Forelimb muscle (tissue), 1 donor: ENCODE measurements around the gene SBNO2. TPM values are rescaled to one million over a fixed set of nuclear protein-coding genes. Genes with fewer than 3 reads are reported as not detected.
"Not testable (repeated sequence)": the region's sequence is repeated elsewhere in the genome, so short reads cannot be mapped to it uniquely, and the experiment has no call there.

ENCODE experiments used
- DNase-seq: peaks from one replicate; pipeline ENCODE4 v3.0.0-alpha.2; 2013; ENCODE audit warnings: low read depth
- polyA plus RNA-seq: library from polyadenylated mRNA; unstranded; fragments of 120-200 nt; gene quantifications from one replicate; pipeline ENCODE4 v1.2.1, GENCODE V29; 2013; ENCODE audit not compliant: insufficient read length

Gene SBNO2
- polyA plus RNA-seq, 1 donor: 11.6 TPM

DNA sequence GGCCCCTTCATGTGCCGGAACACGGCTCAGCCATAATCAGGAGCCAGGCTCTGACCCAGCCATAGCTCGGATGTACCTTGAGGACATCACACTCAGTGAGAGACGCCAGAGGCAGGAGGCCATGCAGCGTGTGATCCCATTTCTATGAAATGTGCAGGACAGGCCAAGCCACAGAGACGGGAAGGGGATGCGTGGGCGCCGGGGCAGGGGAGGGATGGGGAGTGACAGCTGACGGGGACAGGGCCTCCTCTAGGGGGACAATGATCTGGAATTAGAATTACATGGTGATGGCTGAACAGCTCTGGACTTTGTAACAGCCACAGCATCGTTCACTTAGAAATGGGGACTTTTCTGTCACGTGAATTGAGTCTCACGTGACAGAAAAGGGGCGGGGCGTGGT is 34.9 kb downstream of the SBNO2 start:
- no peak for DNase-seq

DNA sequence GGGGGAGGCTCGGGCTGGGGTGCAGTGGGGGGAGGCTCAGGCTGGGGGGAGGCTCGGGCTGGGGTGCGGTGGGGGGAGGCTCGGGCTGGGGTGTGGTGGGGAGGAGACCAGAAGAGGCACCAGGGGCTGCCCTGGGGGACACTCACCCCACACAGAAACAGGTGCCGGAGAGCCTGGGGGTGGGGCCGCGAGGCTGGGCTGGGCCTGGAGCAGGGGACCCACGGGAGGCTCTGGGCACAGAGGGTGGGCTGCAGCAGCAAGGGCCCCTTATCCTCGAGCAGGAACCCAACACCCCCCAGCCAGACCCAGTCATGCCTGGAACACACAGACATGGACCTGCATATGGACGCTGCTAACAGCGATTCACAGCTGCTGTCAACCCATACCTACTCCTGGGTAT is 35.9 kb downstream of the SBNO2 start:
- DNase-seq: no peak

DNA sequence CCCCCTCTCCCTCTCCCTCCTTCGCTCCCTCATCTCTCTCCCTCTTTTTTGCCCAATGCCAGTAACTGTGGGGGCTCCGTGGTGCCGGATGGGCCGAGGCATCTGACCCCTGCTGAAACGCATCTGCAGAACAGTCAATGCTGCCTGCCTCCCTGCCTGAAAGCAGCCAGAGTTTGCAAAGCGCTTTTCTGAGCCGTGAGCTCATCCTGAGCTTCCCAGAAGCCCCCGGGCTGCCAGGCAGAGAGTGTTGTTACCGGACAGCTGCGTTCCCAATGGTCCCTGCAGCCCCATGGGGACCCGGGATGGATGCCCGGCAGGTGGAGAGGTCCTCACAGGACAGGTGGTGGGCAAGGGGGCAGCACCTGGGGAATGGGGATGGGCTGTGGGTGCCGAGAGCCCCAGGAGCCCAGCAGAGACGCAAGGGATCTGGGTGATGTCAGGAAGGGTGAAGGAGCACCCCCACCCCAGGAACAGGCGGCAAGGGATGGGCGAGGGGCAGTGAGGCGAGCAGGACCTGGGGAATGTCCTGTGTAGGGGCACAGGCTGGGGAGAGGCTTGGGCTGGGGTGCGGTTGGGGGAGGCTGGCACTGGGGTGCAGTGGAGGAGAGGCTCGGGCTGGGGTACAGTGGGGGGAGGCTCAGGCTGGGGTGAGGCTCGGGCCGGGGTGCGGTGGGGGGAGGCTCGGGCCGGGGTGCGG is 37.3 kb downstream of the SBNO2 start:
- no peak for DNase-seq

DNA sequence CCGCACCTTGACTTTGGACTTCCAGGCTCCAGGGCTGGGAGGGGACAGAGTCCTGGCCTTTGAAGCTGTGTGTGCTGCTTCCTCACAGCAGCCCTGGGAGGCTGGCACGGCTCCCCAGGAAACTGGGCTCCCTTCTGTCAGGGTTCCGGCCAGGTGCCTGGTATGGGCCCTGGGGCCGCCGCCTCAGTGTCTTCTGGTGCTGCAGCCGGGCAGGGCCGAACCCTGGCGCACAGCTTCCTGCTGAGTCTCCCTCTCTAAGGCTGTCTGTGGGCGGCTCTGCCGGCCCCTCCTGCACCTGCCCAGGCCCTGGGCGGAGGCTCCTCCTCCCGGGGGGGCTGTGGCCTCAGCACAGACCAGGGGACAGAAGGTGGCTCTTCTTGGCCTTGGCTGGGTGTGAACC is 37.9 kb downstream of the SBNO2 start:
- DNase-seq: no peak

DNA sequence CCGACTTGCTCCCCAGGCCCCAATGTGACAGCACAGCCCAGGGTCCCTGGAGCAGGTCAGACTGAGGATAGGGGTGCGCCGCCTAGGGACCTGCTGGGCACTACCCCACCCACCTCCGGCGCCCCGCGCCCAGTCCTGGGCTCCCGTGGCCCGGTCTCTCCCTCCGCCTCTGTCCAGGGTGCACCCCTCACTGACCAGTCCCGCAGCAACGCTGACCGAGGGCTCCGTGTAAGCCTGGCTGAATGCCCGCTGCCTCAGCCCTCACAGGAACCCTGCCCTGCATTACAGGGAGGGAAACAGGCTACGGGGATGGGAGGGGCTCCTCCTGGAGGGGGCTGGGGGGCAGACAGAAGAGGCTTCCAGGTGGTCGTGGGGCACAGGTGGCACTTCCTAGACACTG is 38.6 kb downstream of the SBNO2 start:
- no peak for DNase-seq

DNA sequence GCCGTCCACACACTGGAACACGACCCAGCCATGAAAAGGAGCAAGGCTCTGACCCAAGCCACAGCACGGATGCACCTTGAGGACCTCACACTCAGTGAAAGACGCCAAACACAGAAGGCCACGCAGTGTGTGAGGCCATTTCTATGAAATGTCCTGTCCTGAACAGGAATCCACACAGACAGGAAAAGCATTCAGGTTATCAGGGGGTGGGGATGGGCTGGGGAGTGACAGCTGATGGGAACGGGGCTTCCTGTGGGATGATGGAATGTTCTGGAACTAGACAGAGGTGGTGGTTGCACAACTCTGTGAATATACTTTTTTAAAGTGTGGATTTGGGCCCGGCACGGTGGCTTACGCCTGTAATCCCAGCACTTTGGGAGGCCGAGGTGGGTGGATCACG is 39.6 kb downstream of the SBNO2 start:
- DNase-seq: no peak

DNA sequence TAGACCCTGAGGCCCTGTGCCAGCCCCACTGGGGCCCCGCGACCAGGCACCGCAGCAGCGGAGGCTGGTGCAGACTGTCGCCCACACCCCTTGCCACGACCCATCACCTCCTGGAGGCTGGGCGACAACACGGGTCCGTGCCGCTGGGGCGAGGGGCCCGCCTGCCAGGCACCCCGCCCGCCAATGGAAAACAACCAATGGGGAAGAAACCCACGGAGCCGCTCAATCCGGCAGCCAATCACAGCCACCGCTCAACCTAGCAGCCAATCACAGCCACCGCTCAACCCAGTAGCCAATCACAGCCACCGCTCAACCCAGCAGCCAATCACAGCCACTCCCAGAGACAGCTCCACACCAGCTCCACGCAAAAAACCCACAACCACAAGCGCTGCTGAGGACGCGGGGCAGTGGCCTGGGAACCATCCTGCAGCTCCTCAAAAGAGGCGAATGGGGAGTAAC is 40.6 kb downstream of the SBNO2 start:
- no peak for DNase-seq

DNA sequence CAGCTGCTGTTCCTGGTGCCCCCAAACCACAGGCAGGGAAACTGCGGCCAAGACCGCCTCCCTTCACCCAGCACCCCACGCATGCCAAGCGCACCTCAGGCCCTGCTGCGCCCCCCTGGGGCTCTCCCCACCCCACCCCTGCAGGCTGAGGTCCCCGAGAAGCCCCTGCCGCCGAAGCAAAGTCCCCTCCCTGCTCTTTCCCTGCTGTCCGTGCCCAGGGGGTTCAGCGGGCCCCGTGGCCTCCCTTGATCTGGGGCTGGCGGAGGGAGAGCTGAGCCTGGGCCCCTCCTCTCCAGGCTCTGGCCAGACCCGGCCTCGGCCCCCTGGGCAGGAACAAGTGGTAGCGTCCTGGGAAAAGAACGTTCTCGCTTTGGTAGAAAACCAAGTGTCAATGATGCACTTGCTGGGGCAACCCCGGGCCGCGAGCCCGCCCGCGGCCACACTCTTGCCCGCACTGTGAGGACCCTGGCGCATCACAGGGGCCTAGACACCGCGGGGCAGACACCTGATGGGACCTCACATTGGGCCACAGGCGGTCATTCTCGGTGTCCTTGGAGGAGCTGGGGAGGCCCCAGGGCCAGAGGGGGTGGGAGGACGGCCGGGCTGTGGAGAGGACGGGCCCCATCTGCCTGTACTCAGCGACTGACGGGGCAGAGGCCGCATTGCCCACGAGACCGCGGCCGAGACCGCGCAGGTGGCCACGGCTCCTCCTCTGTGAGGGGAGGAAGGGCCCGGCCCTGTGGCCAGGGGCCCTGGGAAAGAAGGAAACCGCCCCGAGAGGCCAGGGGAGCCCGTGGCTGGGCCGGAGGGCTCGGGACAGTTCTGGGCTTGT is 41.3 kb downstream of the SBNO2 start:
- no peak for DNase-seq

DNA sequence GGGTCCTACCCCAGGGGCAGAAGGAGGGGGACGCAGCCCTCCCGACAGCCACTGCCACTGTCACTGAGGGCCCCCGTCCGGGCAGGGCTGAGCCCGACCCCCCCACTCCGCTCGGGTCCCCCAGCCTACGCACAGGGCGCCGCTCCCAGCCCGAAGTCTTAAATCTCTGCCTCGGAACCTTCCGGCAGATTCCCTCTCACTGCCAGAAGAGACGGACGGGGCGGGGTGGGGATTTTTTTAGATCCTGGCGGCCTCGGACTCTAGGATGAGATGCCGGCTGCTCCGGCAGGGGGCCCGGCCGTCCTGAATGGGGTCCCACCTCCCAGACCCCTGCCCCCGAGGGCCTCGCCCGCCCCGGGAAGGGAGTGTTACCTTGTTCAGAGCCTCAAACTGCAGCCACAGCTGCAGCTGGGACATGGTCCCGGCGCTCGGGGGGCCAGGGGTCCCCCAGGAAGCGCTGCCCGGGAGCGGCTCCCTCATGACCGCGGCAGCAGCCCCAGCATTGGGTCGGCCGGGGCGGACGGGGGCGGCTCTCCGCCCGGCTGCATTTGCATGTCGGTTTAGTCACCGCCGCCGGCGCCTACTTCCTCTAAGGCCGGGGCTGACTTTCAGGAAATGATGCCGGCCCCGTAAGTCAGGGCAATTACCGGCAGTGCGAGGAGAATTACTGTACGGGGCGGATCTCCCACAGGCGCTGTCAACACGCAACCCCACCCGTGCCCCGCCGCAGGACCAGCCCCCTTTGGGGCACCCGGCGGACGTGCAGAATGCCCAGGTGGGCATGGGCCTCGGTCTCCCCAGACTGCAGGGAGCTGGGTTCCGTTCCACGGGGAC is 42.1 kb downstream of the SBNO2 start:
- no peak for DNase-seq

DNA sequence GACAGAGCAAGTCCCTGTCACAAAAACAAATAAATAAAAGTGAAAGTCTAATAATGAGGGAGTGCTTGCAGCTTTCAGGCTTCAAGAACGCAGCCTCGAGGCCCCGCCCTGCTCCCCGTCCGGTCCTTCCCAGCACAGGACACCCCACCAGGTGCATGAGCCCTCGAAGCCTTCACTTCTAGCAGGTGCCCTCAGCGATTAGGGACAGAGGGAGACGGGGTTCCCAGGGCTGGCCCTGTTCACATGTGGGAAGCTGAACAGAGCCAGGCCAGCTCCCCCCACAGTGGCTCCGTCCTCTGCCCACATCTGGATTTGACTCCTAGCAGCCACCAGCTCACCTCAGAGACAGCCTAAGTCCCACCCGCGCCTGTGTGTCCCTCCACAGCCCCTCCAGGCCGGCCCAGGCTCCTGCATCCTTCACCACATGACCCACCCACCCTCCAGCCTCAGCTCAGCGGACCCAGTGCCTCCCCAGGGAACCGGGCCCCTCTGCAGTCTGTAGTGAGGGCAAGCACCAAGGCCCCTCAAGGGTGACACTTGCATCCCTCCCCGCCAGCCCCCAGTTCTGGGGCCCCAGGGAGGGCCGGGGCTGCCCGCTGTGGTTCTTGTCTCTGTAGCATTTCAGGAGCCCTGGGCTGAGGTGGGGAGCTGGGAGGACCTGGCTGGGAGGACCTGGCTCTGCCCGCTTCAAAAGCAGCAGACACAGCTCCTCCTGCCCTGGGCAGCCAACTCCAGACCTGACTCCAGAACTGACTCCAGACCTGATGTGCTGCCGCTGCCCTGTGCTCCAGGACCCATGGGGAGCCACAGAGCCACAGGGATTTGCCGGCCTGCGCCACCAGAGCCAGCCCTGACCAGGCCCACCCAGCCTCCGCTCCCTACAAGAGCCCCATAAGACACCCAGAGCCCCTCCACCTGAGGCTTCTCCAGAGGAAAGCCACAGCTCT is 43.0 kb downstream of the SBNO2 start:
- no peak for DNase-seq

DNA sequence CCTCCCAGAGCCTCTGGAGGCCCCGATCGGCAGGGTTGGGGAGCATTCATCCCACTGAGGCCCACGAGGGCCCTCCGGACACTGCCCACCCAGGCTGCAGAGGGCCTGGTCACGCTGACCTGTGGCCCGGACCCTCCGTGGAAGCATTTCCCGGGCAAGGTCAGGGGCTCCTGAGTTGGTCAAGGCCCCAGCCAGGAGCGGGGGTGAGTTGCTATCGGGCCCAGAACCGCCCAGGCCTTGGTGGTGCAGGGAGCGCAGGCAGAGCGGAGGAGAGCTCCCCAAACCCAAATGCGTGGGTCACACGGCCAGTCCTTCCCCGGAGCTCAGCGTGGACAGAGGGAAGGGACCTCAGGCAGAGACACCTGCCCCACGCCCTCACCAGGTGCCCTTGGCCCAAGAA is 44.5 kb downstream of the SBNO2 start:
- DNase-seq: no peak

DNA sequence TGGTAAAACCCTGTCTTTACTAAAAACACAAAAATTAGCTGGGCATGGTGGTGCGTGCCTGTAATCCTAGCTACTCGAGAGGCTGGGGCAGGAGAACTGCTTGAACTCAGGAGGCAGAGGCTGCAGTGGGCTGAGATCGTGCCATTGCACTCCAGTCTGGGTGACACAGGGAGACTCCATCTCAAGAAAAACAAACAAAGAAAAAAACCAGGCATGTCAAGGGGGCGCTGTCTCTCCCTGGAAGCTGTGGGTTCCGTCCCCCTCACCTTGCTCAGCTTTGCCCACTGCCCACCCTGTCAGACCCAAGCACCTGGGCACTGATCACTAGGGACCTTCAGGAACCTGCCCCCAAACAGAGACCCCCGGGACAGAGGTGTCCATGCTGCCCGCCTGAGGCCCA is 45.0 kb downstream of the SBNO2 start:
- not testable (repeated sequence) for DNase-seq

DNA sequence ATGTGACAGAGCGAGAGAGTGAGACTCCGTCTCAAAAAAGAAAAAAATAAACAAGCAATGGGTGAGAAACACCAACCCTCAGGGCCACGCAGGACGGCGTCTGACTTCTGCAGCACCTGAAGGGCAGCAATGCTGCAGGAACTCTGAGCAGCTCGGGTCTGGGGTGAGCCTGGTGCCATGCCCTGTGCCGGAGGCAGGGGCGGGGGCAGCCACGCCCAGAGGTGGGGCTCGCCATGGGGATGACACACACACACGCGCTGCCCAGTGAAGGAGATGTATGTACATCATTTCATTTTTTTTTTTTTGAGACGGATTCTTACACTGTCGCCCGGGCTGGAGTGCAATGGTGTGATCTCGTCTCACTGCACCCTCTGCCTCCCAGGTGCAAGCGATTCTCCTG is 46.0 kb downstream of the SBNO2 start:
- no peak for DNase-seq

DNA sequence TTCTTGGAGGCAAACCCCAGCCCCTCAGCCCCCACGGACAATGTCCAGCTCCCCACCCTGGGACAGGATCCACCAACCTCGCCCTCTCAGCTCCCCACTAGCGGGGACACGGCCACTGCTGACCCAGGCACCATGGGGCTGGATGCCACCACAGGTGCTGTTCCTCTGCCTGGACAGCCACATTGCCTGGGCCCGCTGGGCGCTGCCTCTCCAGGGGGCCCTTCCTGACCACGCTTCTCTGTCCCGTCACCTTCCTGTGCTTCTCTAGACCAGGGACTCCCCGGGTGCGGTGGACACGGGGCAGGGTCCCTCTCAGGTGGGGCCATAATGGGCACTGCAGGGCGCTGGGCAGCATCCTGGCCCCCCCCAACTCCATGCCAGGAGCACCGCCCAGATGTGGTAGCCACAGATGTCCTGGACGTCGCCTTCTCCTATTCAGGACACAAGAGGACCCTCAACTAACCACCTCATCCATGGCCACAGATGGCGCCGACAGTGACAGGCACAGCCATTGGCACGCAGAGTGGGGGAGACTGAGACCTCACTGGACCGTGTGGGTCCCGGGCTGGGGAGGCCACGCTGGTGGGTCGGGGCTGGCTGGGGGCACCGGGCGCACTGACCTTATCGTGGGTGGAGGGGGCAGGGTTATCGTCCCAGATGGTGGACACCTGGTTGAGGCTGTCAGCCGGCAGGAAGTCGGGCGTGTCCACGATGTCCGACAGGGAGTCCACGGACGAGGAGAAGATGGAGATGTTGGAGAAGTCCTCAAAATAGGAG is 46.9 kb downstream of the SBNO2 start:
- no peak for DNase-seq

DNA sequence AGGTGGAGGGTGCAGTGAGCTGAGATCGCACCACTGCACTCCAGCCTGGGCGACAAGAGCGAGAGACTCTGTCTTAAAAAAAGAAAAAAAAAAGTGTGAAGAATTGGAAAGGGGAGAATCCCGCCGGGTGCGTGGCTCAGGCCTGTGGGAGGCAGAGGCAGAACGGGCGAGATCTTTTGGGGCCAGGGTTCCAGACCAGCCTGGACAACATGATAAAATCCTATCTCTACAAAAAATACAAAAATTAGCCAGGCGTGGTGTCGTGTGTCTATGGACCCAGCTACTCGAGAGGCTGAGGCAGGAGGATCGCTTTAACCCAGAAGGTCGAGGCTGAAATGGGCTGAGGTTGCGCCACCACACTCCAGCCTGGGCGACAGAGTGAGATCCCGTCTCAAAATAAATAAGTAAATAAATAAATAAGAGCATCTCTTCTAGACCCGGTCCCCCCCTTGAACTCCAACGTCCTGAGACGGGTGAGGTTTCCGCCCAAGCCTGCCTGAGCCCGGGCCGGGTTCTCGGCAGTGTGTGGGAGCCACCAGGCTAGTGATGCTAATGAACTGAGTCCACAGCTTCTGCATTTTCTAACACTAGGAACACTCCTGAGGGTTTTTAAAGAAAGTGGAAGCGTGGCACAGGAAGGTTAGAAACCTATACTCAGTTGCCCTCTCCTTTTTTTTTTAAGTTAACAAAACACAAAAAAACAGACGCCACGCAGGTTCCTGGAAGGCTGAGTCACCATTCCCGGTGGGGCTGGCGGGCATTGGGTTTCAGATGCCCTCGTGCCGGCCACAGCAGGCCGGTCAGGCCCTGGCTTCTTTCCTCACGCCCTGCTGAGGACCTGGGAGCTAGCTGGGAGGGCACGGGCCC is 48.2 kb downstream of the SBNO2 start:
- DNase-seq: no peak

DNA sequence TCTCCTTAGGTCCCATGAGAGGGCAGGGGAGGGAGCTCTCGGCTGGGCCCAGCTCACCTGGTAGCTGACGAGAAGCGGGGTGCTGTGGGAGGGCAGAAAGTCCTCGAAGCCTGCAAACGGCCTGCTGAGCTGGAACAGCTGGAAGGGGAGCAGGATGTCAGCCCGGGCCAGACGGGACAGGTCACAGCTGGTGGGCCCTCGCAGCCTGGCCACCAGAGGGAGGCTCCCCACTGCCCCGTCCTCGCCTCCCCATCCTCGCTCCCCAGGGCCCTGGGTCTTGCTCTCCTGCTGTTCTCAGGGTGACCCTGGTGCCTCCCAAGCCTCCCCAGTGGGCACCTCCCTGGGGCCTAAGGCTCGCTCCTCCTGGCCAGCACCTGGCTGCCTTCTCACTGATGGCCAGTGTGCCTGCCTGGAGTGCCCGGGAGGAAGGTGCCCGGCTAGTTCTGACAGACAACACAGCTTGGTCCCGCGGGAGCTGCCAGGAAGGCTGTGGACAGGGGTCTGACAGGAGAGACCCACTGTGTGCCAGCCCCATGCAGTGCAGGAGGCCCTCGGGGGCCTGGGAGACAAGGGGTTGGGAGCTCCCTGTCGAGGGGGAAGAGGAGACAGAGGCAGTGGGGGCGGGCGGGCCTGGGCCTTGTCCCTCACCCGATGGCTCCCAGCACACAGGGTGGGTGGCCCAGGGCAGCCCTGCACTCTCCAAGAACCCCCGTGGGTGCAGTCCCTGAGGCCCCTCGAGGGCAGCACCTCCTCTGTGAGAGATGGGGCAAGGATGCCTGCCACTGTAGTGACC is 50.0 kb downstream of the SBNO2 start:
- no peak for DNase-seq

DNA sequence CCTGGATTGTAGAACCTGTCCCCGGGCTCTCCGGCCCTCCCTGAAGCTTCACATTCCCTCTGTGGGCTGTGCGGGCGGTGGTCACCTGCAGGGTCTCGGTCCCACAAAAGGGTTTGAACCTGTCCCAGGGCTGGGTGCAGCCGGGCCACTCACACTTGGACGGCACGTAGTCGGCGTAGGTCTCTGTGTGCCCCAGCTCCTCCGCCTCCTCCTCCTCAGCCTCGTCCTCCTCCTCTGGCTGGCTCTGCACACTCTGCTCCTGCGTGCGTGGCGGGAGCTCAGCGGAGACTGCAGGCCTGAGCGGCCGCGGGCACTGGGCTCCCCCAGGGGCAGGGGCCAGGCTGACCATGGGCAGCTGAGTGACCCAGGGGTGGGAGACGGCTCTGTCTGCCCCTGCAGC is 50.7 kb downstream of the SBNO2 start:
- no peak for DNase-seq

DNA sequence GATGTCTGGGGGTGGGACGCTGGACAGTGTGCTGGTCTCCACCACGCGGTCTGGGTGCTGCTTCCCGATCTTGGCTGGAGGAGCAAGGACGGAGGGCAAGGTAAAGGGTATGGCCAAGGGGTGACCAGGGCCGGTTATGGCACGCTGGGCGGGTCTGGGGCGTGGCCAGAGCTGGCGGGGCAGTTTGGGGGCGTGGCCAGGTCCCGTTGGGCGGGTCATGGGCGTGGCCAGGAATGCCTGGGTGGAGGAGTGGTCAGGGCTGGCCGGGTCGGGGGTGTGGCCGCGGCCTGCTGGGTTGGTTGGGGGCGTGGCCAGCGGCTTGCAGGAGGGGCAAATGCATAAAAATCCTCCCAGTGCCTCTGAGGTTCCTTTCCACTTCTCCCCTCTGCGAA is 51.1 kb downstream of the SBNO2 start:
- DNase-seq: no peak
